Rectal smooth muscle tissue (tissue), 1 donor: ENCODE data around the gene HS1BP3.

ENCODE experiments used
- H3K27ac ChIP-seq: one replicate; pipeline ENCODE4 v1.7.0; 2013; ENCODE audit warnings: low read depth, low read length, inconsistent platforms
- H3K27me3 ChIP-seq: one replicate; pipeline ENCODE4 v1.7.0; 2013; ENCODE audit warnings: low read length; ENCODE audit not compliant: control insufficient read depth, insufficient read depth
- H3K36me3 ChIP-seq: one replicate; pipeline ENCODE4 v1.7.0; 2013; ENCODE audit warnings: low read length; ENCODE audit not compliant: control insufficient read depth, insufficient read depth
- H3K4me1 ChIP-seq: one replicate; pipeline ENCODE4 v1.7.0; 2013; ENCODE audit warnings: low read length; ENCODE audit not compliant: control insufficient read depth, insufficient read depth
- H3K4me3 ChIP-seq: one replicate; pipeline ENCODE4 v1.7.0; 2013; ENCODE audit warnings: low read length
- H3K9ac ChIP-seq: one replicate; pipeline ENCODE4 v1.7.0; 2013; ENCODE audit warnings: low read length

The HS1BP3 gene

DNA sequence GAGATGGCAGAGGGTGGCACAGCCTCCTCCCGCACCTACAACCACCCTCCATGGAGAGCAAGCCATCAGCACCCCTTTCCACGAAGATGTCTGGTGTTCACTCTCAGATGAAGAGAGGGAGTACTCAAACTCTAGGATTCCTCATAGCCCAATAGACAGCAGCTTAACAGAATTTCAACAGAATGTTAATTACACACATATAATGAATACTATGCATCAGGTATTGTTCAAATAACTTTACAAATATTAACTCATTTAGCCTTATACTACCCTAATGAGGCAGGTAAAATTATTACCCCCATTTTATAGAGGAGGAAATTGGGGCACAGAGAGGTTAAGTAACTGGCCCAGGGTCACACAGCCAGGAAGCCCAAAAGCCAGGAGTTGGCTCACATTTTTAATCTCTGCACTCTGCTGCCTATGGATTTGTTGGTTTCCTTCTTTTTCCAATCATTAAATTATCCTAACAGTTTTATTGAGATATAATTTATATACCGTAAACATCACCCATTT, 39.0 kb downstream of the HS1BP3 start:
- H3K27ac ChIP-seq: peak overlapping the region; percentile 92
- H3K4me3 ChIP-seq: no peak overlapping the region
- H3K4me1 ChIP-seq: peaks cover 80% of the 10 kb centered on the region
- no peak overlapping the region for H3K9ac ChIP-seq
- no peaks in the 10 kb centered on the region for H3K27me3 ChIP-seq
- H3K36me3 ChIP-seq: no peaks in the 10 kb centered on the region

DNA sequence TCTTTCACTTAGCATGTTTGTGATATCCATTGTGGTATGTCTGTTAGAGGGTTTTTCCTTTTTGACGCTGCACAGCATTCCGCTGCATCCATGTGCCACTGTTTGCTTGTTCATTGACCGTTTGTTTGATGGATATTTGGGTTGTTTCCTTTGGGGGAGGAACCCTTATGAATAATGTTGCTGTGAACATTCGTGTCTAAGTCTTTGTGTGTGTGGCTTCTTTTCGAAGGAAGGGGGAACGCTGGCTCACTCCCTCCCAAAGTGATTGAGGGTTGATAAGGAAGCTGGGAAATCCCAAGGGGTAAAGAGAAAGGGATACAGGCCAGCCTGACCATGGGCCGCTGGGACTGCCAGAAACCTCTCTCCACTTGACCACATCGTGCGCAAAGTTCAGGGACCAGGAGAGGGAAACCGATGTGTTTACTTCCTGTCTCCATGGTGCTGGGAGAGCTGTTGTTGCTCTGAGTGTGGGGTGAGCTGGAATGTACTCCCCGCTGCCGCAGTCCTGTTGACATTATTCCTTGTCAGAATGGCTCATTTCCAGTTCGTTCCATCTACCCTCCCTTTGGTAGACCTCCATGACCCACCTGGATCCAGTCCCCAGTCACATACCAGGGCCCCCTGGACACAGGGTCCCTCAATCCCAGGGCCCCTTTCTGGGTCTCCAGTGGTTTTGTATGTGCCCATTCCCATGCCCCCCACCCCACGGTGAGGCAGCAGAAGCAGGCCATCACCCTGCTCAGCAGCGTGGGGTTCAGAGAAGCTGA, 39.6 kb downstream of the HS1BP3 start:
- Histone ChIP-seq H3K4me1 (peaks cover 74% of the 10 kb centered on the region), H3K9ac (no peak overlapping the region), H3K27ac (peak overlapping the region; percentile 92), H3K4me3 (no peak overlapping the region), H3K27me3 (no peaks in the 10 kb centered on the region), H3K36me3 (no peaks in the 10 kb centered on the region)

DNA sequence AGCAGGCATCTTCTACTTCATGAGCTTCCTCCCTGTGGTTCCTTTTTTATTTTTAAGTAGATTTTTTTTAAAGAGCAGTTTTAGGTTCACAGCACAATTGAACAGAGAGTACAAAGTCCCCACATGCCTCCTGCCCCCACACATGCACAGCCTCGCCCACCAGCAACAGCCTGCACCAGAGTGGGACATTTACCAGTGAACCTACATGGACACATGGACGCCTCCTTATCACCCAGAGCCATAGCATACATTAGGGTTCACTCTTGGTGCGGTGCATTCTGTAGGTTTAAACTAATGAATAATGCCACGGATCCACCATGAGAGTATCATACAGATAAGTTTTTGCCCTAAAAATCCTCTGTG, 40.9 kb downstream of the HS1BP3 start:
- H3K4me3 ChIP-seq: no peak overlapping the region
- no peaks in the 10 kb centered on the region for H3K36me3 ChIP-seq
- H3K9ac ChIP-seq: no peak overlapping the region
- H3K27ac ChIP-seq: peak overlapping the region; percentile 92
- H3K4me1 ChIP-seq: peaks cover 69% of the 10 kb centered on the region
- H3K27me3 ChIP-seq: no peaks in the 10 kb centered on the region

DNA sequence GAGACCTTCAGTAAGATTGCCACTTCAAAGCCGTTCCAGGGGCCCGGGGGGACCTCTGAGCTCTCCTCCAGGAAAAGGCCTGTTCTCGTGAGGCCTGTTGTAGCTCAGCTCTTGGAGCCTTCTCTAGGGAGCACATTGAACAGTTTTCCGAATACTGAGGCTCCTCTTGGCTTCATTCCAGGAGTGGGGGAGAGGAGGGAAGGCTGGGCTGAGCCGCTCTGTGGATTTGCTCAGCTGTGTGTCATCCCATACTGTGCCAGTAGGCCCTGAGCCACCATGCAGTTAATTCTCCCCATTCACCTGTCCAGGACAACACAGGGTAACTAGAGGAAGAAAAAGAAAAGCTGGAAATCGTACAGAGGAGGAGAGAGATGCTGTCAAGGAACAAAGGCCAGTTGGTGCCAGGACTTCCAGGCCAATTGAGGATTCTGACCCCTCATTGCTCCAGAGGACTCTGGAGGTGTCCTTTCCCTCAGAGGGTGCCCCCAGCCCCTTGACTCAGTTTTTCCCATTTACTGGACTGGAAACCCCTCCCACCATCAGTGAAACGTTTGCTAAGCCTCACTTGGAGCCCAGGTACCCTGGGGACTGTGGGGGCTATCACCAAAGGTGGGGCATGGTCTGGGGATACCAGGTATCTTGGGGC, 41.4 kb downstream of the HS1BP3 start:
- no peak overlapping the region for H3K9ac ChIP-seq
- no peak overlapping the region for H3K4me3 ChIP-seq
- no peaks in the 10 kb centered on the region for H3K36me3 ChIP-seq
- no peaks in the 10 kb centered on the region for H3K27me3 ChIP-seq
- peaks cover 68% of the 10 kb centered on the region for H3K4me1 ChIP-seq
- H3K27ac ChIP-seq: peak overlapping the region; percentile 92

GRCh38 chr2:20608666-20609348, 42.1 kb downstream of the HS1BP3 start:
- Histone ChIP-seq H3K4me1 (peaks cover 68% of the 10 kb centered on the region), H3K27me3 (no peaks in the 10 kb centered on the region), H3K9ac (no peak overlapping the region), H3K27ac (peak overlapping the region; percentile 92), H3K36me3 (no peaks in the 10 kb centered on the region), H3K4me3 (no peak overlapping the region)

GRCh38 chr2:20607446-20607845, 43.5 kb downstream of the HS1BP3 start:
- H3K4me3 ChIP-seq: no peak overlapping the region
- H3K36me3 ChIP-seq: no peaks in the 10 kb centered on the region
- peaks cover 56% of the 10 kb centered on the region for H3K4me1 ChIP-seq
- no peak overlapping the region for H3K27ac ChIP-seq
- no peak overlapping the region for H3K9ac ChIP-seq
- H3K27me3 ChIP-seq: no peaks in the 10 kb centered on the region

GRCh38 chr2:20606198-20606597, 44.7 kb downstream of the HS1BP3 start:
- Histone ChIP-seq H3K4me3 (no peak overlapping the region), H3K27me3 (no peaks in the 10 kb centered on the region), H3K9ac (no peak overlapping the region), H3K27ac (peak overlapping the region; percentile 18), H3K36me3 (no peaks in the 10 kb centered on the region), H3K4me1 (peaks cover 45% of the 10 kb centered on the region)

GRCh38 chr2:20604951-20605381, 45.9 kb downstream of the HS1BP3 start:
- Histone ChIP-seq H3K27ac (peak overlapping the region; percentile 95), H3K4me3 (peak overlapping the region; percentile 43), H3K9ac (no peak overlapping the region), H3K27me3 (no peaks in the 10 kb centered on the region), H3K4me1 (peaks cover 33% of the 10 kb centered on the region), H3K36me3 (no peaks in the 10 kb centered on the region)

DNA sequence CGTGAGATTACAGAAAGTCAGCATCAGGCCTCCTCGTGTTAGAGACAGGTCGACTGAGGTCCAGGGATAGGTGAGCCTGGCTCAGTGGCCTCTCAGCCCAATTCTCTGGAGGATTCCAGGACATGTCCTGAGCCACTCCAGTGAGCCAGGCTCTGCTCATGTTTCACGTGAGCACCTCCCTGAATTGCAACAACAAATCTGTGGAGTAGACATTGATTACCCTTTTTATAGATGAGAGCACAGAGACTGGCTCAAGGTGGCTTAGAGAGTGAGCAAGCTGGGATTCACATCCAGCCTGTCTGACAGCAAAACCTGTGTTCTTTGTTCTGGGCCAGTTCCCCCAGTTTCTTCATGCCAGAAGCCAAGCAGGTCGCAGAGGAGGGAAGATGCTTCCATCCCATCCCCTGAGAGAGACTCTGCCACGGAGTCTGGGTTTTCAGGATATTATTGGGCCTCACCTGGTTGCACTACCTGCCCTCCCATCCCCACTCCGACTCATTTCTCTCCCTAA, 46.4 kb downstream of the HS1BP3 start:
- peak overlapping the region; percentile 95 for H3K27ac ChIP-seq
- no peaks in the 10 kb centered on the region for H3K36me3 ChIP-seq
- no peaks in the 10 kb centered on the region for H3K27me3 ChIP-seq
- H3K4me3 ChIP-seq: peak overlapping the region; percentile 43
- H3K4me1 ChIP-seq: peaks cover 31% of the 10 kb centered on the region
- H3K9ac ChIP-seq: peak overlapping the region; percentile 22

DNA sequence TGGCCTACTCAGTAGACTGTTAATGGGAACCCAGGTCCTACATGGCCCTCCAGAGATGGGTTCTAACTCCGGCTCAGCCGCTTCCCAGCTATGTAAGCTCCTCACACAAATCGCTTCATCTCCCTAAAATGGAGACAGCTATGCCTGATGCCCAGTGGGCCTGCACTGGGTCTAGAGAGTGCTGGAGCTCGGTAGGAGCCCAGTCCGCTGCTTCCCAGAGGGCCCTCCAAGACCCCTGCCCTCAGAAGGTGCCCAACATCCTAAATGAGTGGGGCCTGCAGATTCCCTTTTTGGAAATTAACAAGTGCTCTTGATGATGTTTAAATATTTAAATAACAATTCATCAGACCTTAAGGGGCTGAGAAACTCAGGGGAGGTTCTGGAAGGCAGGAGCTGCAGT, 47.1 kb downstream of the HS1BP3 start:
- Histone ChIP-seq H3K36me3 (no peaks in the 10 kb centered on the region), H3K4me1 (peaks cover 30% of the 10 kb centered on the region), H3K9ac (no peak overlapping the region), H3K4me3 (no peak overlapping the region), H3K27ac (peak overlapping the region; percentile 95), H3K27me3 (no peaks in the 10 kb centered on the region)

DNA sequence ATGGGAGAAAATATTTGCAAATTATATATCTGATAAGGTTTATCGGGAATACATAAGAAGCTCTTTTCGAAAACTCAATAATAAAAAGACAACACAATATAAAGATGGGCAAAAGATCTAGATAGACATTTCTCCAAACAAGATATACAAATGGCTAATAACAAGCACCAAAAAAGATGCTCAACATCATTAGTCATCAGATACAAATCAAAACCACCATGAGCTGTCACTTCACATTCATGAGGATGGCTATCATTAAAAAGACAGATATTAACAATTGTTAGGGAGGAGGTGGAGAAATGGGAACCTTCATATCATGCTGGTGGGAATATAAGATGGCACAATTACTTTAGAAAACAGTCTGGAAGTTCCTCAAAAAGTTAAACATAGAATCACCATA, 48.1 kb downstream of the HS1BP3 start:
- Histone ChIP-seq H3K36me3 (no peaks in the 10 kb centered on the region), H3K4me3 (no peak overlapping the region), H3K9ac (no peak overlapping the region), H3K4me1 (peaks cover 25% of the 10 kb centered on the region), H3K27ac (no peak overlapping the region), H3K27me3 (no peaks in the 10 kb centered on the region)

- Histone ChIP-seq H3K4me1 (peaks cover 32% of the 10 kb centered on the region), H3K9ac (no peak overlapping the region), H3K27me3 (no peaks in the 10 kb centered on the region), H3K36me3 (no peaks in the 10 kb centered on the region), H3K4me3 (no peak overlapping the region), H3K27ac (no peak overlapping the region)
Measured at GRCh38 chr2:20600756-20601325, 50.1 kb downstream of the HS1BP3 start.
